ENCODE data around the gene FAM32A. TPM values are rescaled to one million over a fixed set of nuclear protein-coding genes. Genes with fewer than 3 reads are reported as not detected.

Gene FAM32A
- total RNA-seq, 1 donor from 2014 or later = 69.3 TPM

DNA sequence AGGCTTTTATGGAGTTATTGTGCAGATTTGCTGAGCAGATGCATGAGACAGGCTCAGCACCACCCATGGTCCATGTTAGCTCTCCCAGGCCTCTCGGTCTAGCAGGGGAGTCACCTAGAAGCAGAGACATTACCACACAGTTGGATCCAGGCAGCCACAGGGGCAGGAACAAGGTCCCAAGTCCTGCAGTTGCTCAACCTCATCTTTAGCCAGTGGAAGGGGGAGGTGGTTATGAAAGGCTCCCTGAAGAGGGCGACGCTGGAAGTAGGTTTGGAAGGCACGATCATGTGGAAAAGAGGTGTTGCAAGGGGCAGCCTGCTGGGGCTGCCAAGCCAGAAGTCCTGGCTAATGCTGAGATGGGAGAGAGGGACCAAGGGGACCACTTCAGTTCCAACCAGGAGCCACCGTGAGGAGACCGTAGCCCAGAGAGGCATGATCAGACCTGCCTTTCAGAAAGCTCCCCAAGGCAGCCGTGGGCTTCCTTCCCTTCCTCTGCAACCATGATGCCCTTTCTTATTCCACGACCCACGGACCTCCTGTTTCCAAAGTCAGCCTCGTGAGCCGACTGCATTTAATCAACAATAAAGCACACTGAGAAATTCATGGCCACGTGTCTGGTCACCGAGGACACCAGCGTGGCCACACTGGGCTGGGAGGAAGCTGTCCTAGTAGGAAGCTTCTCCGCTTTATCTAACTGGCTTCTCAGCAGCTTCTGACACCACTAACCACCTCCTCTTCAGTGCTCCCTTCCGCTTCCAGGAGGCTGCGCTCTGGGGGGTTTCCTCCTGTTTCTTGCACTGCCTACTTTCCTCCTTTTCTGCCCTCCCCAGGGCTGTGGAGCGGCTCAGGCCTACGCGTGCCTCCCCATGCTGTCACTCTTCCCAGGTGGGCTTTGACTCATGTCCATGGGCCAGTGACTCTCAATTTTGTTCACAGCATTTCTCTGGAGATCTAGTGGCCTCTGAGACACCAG, 15.1 kb downstream of the FAM32A start:
- intact Hi-C loops (cut with micrococcal nuclease) = no loop called here

DNA sequence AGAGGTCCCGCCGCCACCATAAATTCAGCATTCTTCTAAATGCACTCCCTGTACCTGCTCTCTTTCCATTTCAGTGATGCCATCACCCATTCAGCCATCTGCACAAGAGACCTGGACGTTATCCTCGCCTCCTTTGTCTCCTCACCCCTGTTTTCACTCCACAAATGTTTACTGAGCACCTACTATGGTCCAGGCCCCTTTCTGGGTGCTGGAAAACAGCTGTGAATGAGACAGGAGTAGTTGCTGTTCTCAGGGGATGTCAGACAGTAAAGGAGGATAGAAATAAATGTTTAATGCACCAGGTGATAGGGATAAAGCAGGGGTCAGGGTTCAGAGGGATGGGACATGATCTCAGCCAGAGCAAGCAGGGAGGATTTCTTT, 15.8 kb downstream of the FAM32A start:
- intact Hi-C loops (cut with micrococcal nuclease) = no loop called here

DNA sequence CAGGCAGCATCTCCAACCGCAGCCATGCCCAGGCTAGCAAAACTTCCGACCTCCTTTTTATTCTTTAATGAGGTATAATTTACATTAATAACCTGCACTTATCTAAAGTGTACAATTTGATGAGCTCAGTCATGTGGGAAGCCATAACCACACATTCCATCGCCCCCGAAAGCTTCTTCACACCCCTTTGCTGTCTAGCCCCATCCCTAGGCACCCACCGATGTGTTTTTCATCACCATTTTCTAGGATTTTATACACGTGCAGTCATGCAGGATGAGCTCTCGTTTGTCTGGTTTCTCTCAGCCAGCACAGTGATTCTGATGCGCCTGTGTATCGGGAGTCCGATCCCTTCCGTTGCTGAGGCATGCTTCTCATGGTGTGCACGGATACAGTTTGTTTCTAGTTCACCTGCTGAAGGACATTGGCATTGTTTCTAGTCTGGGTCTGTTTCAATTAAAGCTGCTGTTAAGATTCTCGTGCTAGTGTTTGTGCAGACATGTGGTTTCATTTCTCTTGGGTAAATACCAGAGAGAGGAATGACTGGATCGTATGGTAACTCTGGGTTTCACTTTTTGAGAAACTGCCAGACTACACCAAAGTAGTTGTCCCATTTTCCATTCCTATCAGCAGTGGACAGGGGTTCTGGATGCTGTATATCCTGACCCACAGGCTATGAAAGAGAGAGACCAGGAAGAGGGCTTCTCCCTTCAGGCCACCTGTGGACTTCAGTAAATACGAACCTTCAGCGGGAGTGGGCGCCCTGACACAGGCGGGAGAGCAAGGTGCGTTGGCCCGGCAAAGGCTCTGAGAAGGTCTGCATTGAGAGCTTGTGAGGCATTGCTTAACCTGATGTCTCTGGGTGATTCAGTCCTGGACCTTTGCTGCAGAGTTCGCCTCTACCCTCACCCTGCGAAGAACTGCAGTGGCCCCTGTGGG, 17.4 kb downstream of the FAM32A start:
- intact Hi-C loops (cut with micrococcal nuclease) = no loop called here

- intact Hi-C loops (cut with micrococcal nuclease) = no loop called here
Observed at GRCh38 chr19:16203256-16204004, 18.2 kb downstream of the FAM32A start.

GRCh38 chr19:16204005-16204294, 18.7 kb downstream of the FAM32A start:
- intact Hi-C loops (cut with micrococcal nuclease) = no loop called here

GRCh38 chr19:16205205-16206045, 20.2 kb downstream of the FAM32A start:
- intact Hi-C loops (cut with micrococcal nuclease) = no loop called here

DNA sequence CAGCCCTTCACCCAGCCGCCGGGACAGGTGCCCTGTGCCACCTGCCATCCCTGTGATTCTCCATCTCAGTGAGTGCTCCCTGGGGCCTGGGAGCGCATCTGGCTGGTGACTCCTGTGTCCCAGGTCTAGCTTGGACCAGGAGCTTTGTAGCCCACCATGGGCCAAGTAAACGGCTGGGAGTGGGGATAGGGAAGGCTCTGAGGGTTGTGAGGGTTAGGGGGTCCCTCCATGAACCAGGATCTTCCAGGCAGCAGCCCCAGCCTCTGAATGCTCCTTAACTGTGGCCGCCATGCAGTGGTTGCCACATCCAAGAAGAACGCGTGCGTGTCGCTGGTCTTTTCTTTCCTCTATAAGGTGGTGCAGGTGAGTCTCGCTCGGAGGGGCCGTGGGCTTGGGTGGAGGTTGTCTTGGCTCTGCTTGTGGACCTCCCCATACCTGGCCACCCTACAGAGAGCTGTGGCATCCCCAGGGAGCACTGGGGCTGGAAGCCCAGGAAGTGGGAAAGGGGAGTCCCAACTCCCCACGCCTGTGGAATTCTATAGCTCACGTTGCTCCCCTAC, 20.9 kb downstream of the FAM32A start:
- intact Hi-C loops (cut with micrococcal nuclease) = no loop called here

- intact Hi-C loops (cut with micrococcal nuclease) = no loop called here
Observed at GRCh38 chr19:16206637-16207036, 21.4 kb downstream of the FAM32A start.

GRCh38 chr19:16207063-16207462, 21.9 kb downstream of the FAM32A start:
- intact Hi-C loops (cut with micrococcal nuclease) = no loop called here

- intact Hi-C loops (cut with micrococcal nuclease) = no loop called here
Observed at GRCh38 chr19:16207490-16208025, 22.3 kb downstream of the FAM32A start.

DNA sequence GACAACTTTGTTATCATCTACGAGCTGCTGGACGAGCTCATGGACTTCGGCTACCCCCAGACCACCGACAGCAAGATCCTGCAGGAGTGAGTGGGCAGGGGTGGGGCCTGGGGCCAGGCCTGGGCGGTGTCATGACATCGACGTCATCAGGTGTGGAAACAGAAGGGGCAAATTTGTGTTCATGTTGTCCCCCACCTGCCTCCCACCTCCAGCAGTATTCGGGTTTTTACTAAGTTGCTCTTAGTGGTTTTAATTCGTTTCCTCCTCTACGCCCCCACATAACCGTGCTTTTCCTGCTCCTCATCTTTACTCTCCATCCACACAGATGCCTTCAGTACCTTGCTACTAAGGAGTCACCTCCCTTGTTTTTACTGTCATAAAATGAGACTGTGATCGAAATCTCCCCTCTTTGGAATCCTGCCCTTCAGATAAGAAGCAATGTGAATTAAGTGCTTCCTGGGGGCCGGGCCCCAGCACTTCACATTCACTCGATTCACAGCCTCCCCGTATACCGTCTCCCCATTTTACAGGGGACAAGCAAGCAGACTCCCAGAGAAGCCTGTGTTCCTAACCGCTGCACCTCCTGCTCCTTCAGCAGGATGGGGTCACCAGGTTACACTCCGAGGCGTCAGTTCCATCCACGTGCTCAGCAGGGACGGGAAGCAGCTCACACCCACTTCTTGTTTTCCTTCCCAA, 23.0 kb downstream of the FAM32A start:
- intact Hi-C loops (cut with micrococcal nuclease) = no loop called here

GRCh38 chr19:16208847-16209665, 23.8 kb downstream of the FAM32A start:
- intact Hi-C loops (cut with micrococcal nuclease) = no loop called here

DNA sequence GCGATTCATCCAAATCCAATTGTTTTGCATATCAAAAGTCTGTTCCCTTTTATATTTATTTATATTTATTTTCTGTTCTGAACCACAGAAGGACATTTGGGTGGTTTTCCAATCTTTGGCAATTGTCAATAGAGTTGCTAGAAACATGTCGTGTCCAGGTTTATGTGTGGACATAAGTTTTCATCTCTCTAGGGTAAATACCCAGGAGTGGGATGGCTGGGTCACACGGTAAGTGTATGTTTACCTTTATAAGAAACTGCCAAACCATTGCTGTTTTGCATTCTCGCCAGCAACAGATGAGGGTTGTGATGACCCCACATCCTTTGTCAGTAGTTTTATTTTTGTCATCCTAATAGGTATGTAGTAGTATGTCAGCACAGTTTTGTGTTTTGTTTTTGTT, 25.0 kb downstream of the FAM32A start:
- intact Hi-C loops (cut with micrococcal nuclease) = no loop called here

DNA sequence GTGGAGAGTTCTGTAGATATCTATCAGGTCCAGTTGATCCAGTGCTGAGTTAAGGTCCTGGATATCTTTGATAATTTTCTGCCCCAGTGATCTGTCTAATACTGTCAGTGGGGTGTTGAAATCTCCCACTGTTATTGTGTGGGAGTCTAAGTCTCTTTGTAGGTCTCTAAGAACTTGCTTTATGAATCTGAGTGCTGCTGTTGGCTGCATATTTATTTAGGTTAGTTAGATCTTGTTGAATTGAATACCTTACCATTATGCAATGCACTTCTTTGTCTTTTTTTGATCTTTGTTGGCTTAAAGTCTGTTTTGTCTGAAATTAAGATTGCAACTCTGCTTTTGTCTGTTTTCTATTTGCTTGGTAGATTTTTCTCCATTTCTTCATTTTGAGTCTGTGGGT, 27.9 kb downstream of the FAM32A start:
- intact Hi-C loops (cut with micrococcal nuclease) = no loop called here

DNA sequence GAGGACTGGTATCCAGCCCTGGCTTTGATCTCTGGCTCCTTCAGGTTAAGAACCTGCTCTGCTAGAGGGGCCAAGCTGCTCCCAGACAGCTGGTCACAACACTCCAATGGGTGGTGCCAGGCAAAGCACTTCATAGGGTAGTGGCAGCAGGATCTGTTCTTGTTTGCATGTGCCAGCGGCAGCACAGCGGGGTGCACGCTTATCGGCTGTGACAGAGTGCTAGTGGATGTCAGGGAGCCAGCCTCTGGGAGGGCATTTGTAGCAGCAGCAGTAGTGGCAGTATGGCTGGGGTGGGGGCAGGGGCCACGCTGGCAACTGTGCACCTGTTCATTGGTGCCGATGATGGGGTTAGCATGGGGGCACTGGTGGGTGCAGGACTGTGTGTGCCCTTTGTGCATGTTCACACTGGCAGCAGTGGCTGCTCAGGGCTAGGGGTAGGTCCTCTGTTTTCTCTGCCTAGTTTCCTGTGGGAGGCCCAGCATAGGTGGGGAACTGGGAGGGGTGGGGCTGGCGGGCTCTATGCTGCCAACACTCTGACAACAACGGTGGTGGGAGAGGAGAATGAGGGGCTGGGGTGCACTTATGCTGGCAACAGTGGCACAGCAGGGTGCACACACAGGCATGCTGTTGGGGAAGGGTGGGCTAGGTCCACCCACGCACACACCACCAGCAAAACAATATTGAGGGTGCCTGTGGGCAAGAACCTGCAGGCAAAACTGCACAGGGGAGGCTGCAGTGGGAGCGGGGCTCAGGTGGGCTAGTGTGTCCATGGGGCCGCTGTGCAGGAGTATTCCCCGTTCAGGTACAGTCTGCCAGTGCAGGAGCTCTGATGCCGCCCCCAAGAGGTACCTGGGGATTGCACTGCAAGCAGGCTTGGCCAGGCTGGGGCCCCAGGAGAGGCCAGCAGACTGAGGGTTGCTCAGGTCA, 31.8 kb downstream of the FAM32A start:
- intact Hi-C loops (cut with micrococcal nuclease) = no loop called here

GRCh38 chr19:16217716-16218451, 32.7 kb downstream of the FAM32A start:
- intact Hi-C loops (cut with micrococcal nuclease) = no loop called here

- intact Hi-C loops (cut with micrococcal nuclease) = no loop called here
Observed at GRCh38 chr19:16218851-16219250, 33.6 kb downstream of the FAM32A start.

All from T-helper 1 cell treated with Interleukin-12 subunit alpha and Interleukin-12 subunit beta and Interleukin-4 antibody, amounts not matched to agents 30 ng/mL and 1 ng/mL, for 36 hours (primary cell).